ENCODE measurements around the gene FLII. TPM values are rescaled to one million over a fixed set of nuclear protein-coding genes. Genes with fewer than 3 reads are reported as not detected.

FLII gene
- total and polyA plus RNA-seq, 2 of the 8 experiments (the other 6 are each of a cell fraction or from before 2014, with no cell fraction given) = 300 to 549 TPM

DNA sequence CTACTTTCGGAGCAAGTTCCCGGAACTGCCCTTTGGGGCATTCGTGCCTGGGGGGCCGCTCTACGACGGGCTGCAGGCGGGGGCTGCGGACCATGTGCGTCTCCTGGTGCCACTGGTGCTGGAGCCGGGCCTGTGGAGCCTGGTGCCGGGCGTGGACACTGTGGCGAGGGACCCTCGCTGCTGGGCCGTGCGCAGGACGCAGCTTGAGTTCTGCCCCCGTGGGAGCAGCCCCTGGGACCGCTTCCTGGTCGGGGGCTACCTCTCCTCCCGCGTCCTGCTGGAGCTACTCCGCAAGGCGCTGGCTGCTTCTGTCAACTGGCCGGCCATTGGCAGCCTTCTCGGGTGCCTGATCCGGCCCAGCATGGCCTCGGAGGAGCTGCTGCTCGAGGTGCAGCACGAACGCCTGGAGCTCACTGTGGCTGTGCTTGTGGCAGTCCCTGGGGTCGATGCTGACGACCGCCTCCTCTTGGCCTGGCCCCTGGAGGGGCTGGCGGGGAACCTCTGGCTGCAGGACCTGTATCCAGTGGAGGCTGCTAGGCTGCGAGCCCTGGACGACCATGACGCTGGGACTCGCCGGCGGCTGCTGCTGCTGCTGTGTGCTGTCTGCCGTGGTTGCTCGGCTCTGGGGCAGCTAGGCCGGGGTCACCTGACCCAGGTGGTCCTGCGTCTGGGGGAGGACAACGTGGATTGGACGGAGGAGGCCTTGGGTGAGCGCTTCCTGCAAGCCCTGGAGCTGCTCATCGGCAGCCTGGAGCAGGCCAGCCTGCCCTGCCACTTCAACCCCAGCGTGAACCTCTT, 5.5 kb upstream of the FLII start:
- Histone ChIP-seq H3K4ac (replicated peaks; ENCODE audit: insufficient read length, low read depth, low read length) (no peak overlapping the region), H3K23me2 (ENCODE audit: low read depth, low read length) (peaks cover 8% of the 10 kb centered on the region; the same call in 1 of the 2 replicates), H3K23ac (ENCODE audit: insufficient read length) (no peak overlapping the region), H3K4me2 (ENCODE audit: insufficient read depth in 1 of 2, low read depth in 2 of 2, low read length in 2 of 2) (no peak overlapping the region), H2BK120ac (replicated peaks; ENCODE audit: low read depth, low read length) (no peak overlapping the region), H4K91ac (replicated peaks; ENCODE audit: insufficient read length, low read length) (no peak overlapping the region), H4K5ac (ENCODE audit: insufficient read length, low read depth, low read length) (no peak overlapping the region), H3K9me3 (ENCODE audit: insufficient read depth in 2 of 2, low read depth in 1 of 2, low read length in 1 of 2) (no peaks in the 10 kb centered on the region), H3K27me3 (replicated peaks in 1 of 4; ENCODE audit: control insufficient read depth in 3 of 4, extremely low read depth in 1 of 4, insufficient read depth in 3 of 4, low read length in 3 of 4) (no peaks in the 10 kb centered on the region), H2BK20ac (ENCODE audit: low read length) (no peak overlapping the region), H4K8ac (ENCODE audit: extremely low read depth, insufficient read depth, low read length) (no peak overlapping the region), H2BK12ac (ENCODE audit: low read depth, low read length) (no peak overlapping the region), H3K4me3 (ENCODE audit: extremely low read depth in 1 of 4, insufficient read depth in 2 of 4, low read depth in 3 of 4, low read length in 4 of 4) (no peak overlapping the region), H3K27ac (ENCODE audit: low read depth, low read length) (no peak overlapping the region), H3K56ac (replicated peaks; ENCODE audit: insufficient read length, low read depth, low read length) (no peak overlapping the region), H3K79me2 (ENCODE audit: control insufficient read depth in 1 of 2, insufficient read depth in 2 of 2, low read length in 2 of 2) (peaks cover 0 to 8% of the 10 kb centered on the region in 2 experiments; a peak in 1 of 4 replicates), H3K9ac (replicated peaks in 1 of 4; ENCODE audit: extremely low read depth in 1 of 4, low read depth in 3 of 4, low read length in 3 of 4) (no peak overlapping the region), H3K36me3 (ENCODE audit: control insufficient read depth in 2 of 4, insufficient read depth in 4 of 4, low read length in 3 of 4) (peaks cover 3 to 19% (median 10%) of the 10 kb centered on the region in 4 experiments; a peak in 7 of 8 replicates), H2AK5ac (ENCODE audit: low read depth, low read length) (no peak overlapping the region), H2AFZ (ENCODE audit: low read length) (no peak overlapping the region), H3K79me1 (ENCODE audit: low read depth, low read length) (peaks cover 4% of the 10 kb centered on the region; the same call in 1 of the 2 replicates), H2BK5ac (ENCODE audit: low read depth, low read length) (no peak overlapping the region), H3K14ac (ENCODE audit: insufficient read length) (no peak overlapping the region), H4K20me1 (replicated peaks in 1 of 2; ENCODE audit: control insufficient read depth in 1 of 2, insufficient read depth in 2 of 2, low read length in 2 of 2) (peaks cover 0 to 2% of the 10 kb centered on the region in 2 experiments), H3K18ac (ENCODE audit: extremely low read depth, low read length) (no peak overlapping the region), H3K4me1 (replicated peaks in 1 of 4; ENCODE audit: control insufficient read depth in 3 of 4, insufficient read depth in 4 of 4, low read length in 3 of 4) (peaks cover 8 to 20% (median 12%) of the 10 kb centered on the region in 4 experiments), H2BK15ac (ENCODE audit: low read length) (no peak overlapping the region)
- WGBS, 2 experiments (ENCODE audit: extremely low coverage in 1 of 2, insufficient coverage in 1 of 2, insufficient read length in 1 of 2, insufficient replicate concordance in 2 of 2, low coverage in 1 of 2, low lambda C conversion rate in 2 of 2, missing lambda C conversion rate in 1 of 2) = 95% methylated on average over 35 of the region's 50 CpGs; no CpG with 5 or more reads in 1 of the 2 experiments
- DNase-seq (ENCODE audit: low read depth in 1 of 2, low spot score in 2 of 2) (no peak), FAIRE-seq (no peak)
- POLR2A ChIA-PET (ENCODE audit: partially characterized antibody) = interaction anchor here (0.6 to 11.5 kb wide), 9 partner anchors 9 to 1218 kb away, joined by 3 to 171 read pairs (median 3); no protein-coding TSS in a partner anchor
- CTCF ChIA-PET (ENCODE audit: partially characterized antibody) = interaction anchor here (0.5 to 5.4 kb wide), 9 partner anchors 9 to 72 kb away, joined by 3 to 30 read pairs (median 3); partner anchors contain the start of gene LLGL1
- TF ChIP-seq, protein P1, sequence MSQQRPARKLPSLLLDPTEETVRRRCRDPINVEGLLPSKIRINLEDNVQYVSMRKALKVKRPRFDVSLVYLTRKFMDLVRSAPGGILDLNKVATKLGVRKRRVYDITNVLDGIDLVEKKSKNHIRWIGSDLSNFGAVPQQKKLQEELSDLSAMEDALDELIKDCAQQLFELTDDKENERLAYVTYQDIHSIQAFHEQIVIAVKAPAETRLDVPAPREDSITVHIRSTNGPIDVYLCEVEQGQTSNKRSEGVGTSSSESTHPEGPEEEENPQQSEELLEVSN (IDR thresholded peaks at IDR 0.05) = no peak
- TF ChIP-seq SIN3A (conservative IDR thresholded peaks at IDR 0.05 in 1 of 2, IDR thresholded peaks at IDR 0.05 in 1 of 2; ENCODE audit: low read depth in 1 of 2, low read length in 2 of 2) (no peak), TBP (IDR thresholded peaks at IDR 0.05; ENCODE audit: low read depth, low read length) (no peak), POU5F1 (IDR thresholded peaks at IDR 0.05; ENCODE audit: low read depth, low read length) (no peak), BACH1 (IDR thresholded peaks at IDR 0.05; ENCODE audit: low read length) (no peak), TAF1 (IDR thresholded peaks at IDR 0.05; ENCODE audit: low read depth, low read length) (no peak), ATF3 (IDR thresholded peaks at IDR 0.05; ENCODE audit: insufficient read depth, low read depth, low read length) (no peak), POLR2A (IDR thresholded peaks at IDR 0.05; ENCODE audit: control extremely low read depth in 1 of 2, low read depth in 2 of 2, low read length in 2 of 2) (no peak), PHF8 (conservative IDR thresholded peaks at IDR 0.05; ENCODE audit: low read depth, low read length) (no peak), RAD21 (IDR thresholded peaks at IDR 0.05 in 1 of 2, conservative IDR thresholded peaks at IDR 0.05 in 1 of 2; ENCODE audit: low read depth in 2 of 2, low read length in 2 of 2) (no peak)
